LNCaP clone FGC (cell line): Measurements from ENCODE around the gene LECT2.

Source experiments
- DNase-seq: peaks from one replicate; pipeline ENCODE4 v3.0.0-alpha.2; 2011; ENCODE audit warnings: low read depth
- H3K4me3 ChIP-seq: 2 replicates; pipeline ENCODE4 v1.5.1; 2011; ENCODE audit warnings: mild to moderate bottlenecking, low read depth, low read length, control low read depth
- TF ChIP-seq, protein P1 (sequence below): IDR thresholded peaks from 2 replicates; pipeline ENCODE4 v1.5.1; 2012; ENCODE audit warnings: mild to moderate bottlenecking; ENCODE audit not compliant: control insufficient read depth, insufficient read depth; ENCODE audit errors: extremely low read depth

LECT2 gene

DNA sequence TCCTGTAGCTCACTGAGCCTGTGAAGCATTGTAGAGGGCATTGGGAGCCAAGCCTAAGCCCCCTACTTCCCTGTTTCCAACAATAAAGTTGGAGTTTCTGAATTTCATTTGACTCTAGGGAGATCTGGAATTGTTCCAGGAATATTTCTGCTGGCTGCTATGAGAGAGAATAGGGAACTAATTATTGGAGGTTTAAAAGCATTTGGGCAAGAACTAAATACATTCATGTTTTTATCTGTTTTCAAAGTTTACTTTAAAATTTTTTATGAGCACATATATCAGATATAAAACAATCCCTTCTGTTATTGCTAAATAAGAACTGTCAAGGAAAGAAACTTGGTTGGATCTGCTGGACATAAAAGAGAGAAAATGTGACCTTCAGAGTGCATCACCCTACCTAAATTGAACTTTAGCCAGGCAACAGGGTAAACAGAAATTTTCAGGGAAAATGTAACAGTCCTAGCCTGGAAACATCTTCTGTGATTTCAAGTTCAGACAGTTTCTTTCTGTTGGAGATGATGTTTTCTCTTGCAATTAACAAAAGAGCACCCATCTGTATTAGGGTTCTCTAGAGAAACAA is 19.3 kb upstream of the LECT2 start:
- H3K4me3 ChIP-seq: no peak overlapping the region
- no peak for DNase-seq
- TF ChIP-seq, protein P1, sequence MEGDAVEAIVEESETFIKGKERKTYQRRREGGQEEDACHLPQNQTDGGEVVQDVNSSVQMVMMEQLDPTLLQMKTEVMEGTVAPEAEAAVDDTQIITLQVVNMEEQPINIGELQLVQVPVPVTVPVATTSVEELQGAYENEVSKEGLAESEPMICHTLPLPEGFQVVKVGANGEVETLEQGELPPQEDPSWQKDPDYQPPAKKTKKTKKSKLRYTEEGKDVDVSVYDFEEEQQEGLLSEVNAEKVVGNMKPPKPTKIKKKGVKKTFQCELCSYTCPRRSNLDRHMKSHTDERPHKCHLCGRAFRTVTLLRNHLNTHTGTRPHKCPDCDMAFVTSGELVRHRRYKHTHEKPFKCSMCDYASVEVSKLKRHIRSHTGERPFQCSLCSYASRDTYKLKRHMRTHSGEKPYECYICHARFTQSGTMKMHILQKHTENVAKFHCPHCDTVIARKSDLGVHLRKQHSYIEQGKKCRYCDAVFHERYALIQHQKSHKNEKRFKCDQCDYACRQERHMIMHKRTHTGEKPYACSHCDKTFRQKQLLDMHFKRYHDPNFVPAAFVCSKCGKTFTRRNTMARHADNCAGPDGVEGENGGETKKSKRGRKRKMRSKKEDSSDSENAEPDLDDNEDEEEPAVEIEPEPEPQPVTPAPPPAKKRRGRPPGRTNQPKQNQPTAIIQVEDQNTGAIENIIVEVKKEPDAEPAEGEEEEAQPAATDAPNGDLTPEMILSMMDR: no peak

DNA sequence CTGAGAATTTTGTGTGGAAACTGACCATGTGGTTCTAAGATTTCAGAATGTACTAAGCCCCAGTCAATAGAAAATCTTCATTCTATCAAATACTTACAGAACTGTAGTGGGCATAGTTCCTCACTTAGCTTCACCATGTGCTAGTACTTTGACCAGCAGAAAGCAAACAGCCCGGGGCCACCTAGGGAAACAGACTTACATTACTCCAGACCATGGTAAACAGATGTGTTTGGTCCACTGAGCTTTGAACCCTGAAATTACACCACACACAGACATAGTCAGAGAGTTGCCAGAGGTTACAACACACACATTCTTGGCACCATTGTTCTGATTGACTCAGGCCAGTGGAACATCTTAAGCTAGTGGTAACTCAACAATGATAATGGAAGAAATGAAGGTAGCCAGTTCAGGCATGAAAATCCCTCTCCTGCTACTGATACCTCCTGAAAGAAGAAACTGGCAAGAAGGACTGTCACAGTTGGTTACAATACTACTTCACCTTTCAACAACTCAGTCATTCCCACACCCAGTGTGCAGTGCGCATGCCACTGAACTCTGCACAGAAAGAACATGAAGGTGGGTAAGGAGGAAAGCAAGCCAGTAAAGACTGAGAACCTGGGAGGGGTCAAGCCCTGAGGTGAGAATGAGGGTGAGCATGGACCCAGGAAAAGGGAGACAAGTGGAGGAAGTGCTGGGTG is 18.7 kb upstream of the LECT2 start:
- no peak overlapping the region for H3K4me3 ChIP-seq
- no peak for DNase-seq
- TF ChIP-seq, protein P1: no peak

DNA sequence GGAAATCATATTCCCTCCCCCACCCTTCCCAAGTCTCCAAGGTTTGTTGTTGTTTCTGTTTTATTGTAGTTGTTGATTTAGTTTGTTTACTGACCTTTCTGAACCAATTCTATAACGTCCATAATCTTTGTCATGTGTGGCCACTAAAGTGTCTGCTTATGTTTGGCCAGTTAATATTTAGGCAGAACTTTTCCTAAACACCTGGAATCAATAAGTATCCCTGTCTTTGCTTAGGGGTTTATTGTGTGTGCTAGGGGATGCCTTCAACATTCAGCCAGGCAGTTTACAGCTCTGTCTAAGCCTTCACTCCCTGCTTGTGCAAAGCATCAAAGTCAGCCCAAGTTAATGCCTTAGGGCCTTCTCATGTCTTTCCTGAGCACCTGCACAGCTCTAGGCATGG is 16.9 kb upstream of the LECT2 start:
- no peak overlapping the region for H3K4me3 ChIP-seq
- TF ChIP-seq, protein P1: no peak
- no peak for DNase-seq

DNA sequence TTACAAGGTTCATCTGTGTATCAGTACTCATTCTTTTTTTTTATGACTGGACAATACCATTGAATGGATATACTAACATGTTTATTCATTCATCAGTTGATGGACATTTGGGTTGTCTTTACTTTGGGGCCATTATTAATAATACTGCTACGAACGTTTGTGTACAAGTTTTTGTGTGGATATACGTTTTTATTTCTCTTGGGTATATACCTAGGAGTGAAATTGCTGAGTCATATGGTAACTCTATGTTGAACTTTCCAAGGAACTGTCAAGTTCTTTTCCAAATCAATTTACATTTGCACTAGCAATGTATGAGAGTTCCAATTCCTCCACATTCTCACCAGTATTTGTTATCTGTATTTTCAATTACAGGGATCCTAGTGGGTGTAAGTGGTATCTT is 12.0 kb upstream of the LECT2 start:
- DNase-seq: no peak
- H3K4me3 ChIP-seq: no peak overlapping the region
- TF ChIP-seq, protein P1: no peak

DNA sequence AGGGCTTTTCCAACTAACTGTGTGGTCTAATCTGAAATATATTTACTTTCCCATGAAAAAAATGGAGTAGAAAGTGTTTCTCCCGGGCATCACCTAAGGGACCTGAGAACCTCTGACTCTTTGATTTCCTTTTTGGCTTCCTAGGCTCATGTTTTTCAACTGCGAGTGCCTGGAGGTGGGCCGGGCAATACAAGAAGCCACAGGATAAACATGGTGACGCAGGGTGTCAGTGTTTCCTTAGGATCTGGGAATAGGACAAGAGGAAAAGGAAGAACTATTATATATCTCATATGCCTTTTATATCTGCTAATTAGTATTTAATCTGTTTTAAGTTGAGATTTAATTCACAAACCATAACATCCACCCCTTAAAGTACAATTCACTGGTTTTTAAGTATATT is 11.4 kb upstream of the LECT2 start:
- TF ChIP-seq, protein P1: no peak
- H3K4me3 ChIP-seq: no peak overlapping the region
- DNase-seq: no peak

DNA sequence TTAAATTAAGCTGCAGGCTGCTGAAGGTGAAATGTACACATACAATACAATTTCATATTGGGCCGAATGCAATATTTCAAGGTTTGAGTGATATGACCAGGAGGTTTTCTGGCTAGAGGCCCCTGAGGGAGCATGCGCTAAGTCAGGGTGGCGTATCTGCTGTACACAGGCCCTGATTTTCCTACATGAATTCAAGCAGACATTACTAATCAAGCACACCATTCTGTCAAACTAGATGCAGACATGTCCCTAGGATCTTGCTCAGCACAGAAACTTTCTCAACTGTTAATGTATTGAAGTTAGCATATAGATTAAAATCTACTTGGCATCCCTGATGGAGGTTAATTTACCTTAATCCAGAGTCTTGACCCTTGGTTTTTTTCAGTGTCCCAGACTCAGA is 10.7 kb upstream of the LECT2 start:
- no peak overlapping the region for H3K4me3 ChIP-seq
- TF ChIP-seq, protein P1: no peak
- no peak for DNase-seq

DNA sequence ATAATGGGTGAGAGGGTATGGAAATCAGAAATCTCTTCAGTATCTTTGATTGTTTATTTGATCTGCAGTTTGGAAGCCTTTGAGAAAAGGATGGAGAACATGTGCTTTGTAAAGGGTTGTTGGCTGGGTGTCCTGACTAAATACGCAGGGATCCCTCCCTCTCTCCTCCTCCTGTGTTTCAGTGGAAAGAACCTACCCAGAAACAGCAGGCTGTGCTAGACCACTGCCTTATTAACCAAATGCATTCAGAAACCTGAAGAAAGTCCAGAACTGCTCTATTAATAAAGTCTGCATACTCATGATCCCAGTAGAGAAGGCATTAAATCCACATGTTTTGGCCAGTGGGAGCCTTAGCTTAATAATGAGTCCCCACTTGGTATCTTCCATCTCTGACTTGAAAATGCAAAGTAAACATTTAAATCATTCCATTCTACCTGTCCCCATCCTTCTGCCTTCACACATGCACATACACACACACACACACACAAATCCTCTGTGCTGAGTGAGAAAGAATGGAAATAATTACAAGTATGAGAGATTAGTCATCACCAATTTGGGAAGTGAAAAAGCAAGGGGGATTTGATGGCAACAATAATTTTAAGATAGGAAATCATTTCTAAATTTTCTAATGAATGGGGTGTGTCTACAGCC is 10.0 kb upstream of the LECT2 start:
- TF ChIP-seq, protein P1: no peak
- no peak for DNase-seq
- H3K4me3 ChIP-seq: no peak overlapping the region
